Measurements from ENCODE around the gene ELP6. TPM values are rescaled to one million over a fixed set of nuclear protein-coding genes. Genes with fewer than 3 reads are reported as not detected.

Gene ELP6
- total and polyA plus RNA-seq, 2 experiments from 2014 or later, result 33.7 to 41.6 TPM

GRCh38 chr3:47540281-47540680 is 26.8 kb upstream of the ELP6 start:
- no peaks in the 10 kb centered on the region for H3K9me2 ChIP-seq (ENCODE audit: insufficient read depth)
- no peaks in the 10 kb centered on the region for H3K36me3 Mint-ChIP-seq (ENCODE audit: low read depth)
- no peak overlapping the region for H3K4me3 Mint-ChIP-seq
- no peaks in the 10 kb centered on the region for H3K4me1 ChIP-seq (ENCODE audit: insufficient read depth)
- no peaks in the 10 kb centered on the region for H3F3A ChIP-seq (replicated peaks; ENCODE audit: low read depth)
- H3K27ac Mint-ChIP-seq, result no peak overlapping the region
- TF ChIP-seq REST (IDR thresholded peaks at IDR 0.05; ENCODE audit: unreplicated experiment) (no peak), ZNF114 (CRISPR knock-in tag; IDR thresholded peaks at IDR 0.05) (no peak), CREB1 (CRISPR knock-in tag; IDR thresholded peaks at IDR 0.05; ENCODE audit: low read depth) (no peak), ZNF331 (CRISPR knock-in tag; IDR thresholded peaks at IDR 0.05; ENCODE audit: low read depth) (no peak), NANOG (IDR thresholded peaks at IDR 0.05; ENCODE audit: borderline replicate concordance) (no peak), ETS1 (IDR thresholded peaks at IDR 0.05) (no peak)
- TF ChIP-seq, protein P1, sequence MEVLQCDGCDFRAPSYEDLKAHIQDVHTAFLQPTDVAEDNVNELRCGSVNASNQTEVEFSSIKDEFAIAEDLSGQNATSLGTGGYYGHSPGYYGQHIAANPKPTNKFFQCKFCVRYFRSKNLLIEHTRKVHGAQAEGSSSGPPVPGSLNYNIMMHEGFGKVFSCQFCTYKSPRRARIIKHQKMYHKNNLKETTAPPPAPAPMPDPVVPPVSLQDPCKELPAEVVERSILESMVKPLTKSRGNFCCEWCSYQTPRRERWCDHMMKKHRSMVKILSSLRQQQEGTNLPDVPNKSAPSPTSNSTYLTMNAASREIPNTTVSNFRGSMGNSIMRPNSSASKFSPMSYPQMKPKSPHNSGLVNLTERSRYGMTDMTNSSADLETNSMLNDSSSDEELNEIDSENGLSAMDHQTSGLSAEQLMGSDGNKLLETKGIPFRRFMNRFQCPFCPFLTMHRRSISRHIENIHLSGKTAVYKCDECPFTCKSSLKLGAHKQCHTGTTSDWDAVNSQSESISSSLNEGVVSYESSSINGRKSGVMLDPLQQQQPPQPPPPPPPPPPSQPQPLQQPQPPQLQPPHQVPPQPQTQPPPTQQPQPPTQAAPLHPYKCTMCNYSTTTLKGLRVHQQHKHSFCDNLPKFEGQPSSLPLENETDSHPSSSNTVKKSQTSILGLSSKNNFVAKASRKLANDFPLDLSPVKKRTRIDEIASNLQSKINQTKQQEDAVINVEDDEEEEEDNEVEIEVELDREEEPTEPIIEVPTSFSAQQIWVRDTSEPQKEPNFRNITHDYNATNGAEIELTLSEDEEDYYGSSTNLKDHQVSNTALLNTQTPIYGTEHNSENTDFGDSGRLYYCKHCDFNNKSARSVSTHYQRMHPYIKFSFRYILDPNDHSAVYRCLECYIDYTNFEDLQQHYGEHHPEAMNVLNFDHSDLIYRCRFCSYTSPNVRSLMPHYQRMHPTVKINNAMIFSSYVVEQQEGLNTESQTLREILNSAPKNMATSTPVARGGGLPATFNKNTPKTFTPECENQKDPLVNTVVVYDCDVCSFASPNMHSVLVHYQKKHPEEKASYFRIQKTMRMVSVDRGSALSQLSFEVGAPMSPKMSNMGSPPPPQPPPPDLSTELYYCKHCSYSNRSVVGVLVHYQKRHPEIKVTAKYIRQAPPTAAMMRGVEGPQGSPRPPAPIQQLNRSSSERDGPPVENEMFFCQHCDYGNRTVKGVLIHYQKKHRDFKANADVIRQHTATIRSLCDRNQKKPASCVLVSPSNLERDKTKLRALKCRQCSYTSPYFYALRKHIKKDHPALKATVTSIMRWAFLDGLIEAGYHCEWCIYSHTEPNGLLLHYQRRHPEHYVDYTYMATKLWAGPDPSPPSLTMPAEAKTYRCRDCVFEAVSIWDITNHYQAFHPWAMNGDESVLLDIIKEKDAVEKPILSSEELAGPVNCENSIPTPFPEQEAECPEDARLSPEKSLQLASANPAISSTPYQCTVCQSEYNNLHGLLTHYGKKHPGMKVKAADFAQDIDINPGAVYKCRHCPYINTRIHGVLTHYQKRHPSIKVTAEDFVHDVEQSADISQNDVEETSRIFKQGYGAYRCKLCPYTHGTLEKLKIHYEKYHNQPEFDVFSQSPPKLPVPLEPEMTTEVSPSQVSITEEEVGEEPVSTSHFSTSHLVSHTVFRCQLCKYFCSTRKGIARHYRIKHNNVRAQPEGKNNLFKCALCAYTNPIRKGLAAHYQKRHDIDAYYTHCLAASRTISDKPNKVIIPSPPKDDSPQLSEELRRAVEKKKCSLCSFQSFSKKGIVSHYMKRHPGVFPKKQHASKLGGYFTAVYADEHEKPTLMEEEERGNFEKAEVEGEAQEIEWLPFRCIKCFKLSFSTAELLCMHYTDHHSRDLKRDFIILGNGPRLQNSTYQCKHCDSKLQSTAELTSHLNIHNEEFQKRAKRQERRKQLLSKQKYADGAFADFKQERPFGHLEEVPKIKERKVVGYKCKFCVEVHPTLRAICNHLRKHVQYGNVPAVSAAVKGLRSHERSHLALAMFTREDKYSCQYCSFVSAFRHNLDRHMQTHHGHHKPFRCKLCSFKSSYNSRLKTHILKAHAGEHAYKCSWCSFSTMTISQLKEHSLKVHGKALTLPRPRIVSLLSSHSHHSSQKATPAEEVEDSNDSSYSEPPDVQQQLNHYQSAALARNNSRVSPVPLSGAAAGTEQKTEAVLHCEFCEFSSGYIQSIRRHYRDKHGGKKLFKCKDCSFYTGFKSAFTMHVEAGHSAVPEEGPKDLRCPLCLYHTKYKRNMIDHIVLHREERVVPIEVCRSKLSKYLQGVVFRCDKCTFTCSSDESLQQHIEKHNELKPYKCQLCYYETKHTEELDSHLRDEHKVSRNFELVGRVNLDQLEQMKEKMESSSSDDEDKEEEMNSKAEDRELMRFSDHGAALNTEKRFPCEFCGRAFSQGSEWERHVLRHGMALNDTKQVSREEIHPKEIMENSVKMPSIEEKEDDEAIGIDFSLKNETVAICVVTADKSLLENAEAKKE (CRISPR knock-in tag; IDR thresholded peaks at IDR 0.05), result no peak
- no peak overlapping the region for H3K27ac ChIP-seq (ENCODE audit: low read depth)
- H3K4me3 ChIP-seq, result no peak overlapping the region
- H3K27me3 Mint-ChIP-seq (ENCODE audit: insufficient read depth, low read depth, poor library complexity), result peaks cover 8% of the 10 kb centered on the region
- no peaks in the 10 kb centered on the region for H3K36me3 ChIP-seq (ENCODE audit: insufficient read depth)
- no peak for DNase-seq (ENCODE audit: low spot score)
- H3K9me3 Mint-ChIP-seq, result peaks cover 3% of the 10 kb centered on the region; the same call in 1 of the 3 replicates
- H2AFZ ChIP-seq, result no peak overlapping the region
- peaks cover 3% of the 10 kb centered on the region; the same call in 2 of the 3 replicates for H3K4me1 Mint-ChIP-seq
- H3K79me2 ChIP-seq (replicated peaks; ENCODE audit: insufficient read depth), result no peaks in the 10 kb centered on the region
- H3K27me3 ChIP-seq (ENCODE audit: insufficient read depth), result no peaks in the 10 kb centered on the region
- no peak for ATAC-seq
- H4K20me1 ChIP-seq (replicated peaks; ENCODE audit: insufficient read depth), result no peaks in the 10 kb centered on the region
- no peak overlapping the region for H3K4me2 ChIP-seq

Data from GM23338 (cell line).